Keratinocyte (primary cell): ENCODE results near the gene NRXN2. TPM values are rescaled to one million over a fixed set of nuclear protein-coding genes. Genes with fewer than 3 reads are reported as not detected.

Experiments used
- DNase-seq: peaks from one replicate; pipeline ENCODE4 v3.0.0-alpha.2; 2011; ENCODE audit warnings: low read depth, missing footprints, low spot score
- FAIRE-seq: peaks from 2 replicates; lab custom pipeline; 2011; peaks lifted over from hg19 to GRCh38; lab: Jason Lieb, UNC
- H2AFZ ChIP-seq: 2 replicates; pipeline ENCODE4 v1.6.0; 2012; ENCODE audit warnings: low read length, control low read depth, inconsistent platforms; ENCODE audit not compliant: control insufficient read depth
- H3K27ac ChIP-seq: 2 replicates; pipeline ENCODE4 v1.5.1; 2011; ENCODE audit warnings: low read length; ENCODE audit not compliant: control insufficient read depth, insufficient read depth
- H3K27me3 ChIP-seq: 3 replicates; pipeline ENCODE4 v1.6.0; 2011; ENCODE audit warnings: low read length; ENCODE audit not compliant: control insufficient read depth, insufficient read depth; ENCODE audit errors: extremely low read depth
- H3K36me3 ChIP-seq, 2 experiments: 2 replicates in 1 of 2; 3 replicates in 1 of 2; pipeline ENCODE4 v1.5.1; 2011; ENCODE audit warnings: low read length in 2 of 2, mild to moderate bottlenecking in 1 of 2; ENCODE audit not compliant: control insufficient read depth in 2 of 2, insufficient read depth in 2 of 2; ENCODE audit errors: extremely low read depth in 1 of 2
- H3K4me1 ChIP-seq: 3 replicates; pipeline ENCODE4 v1.5.1; 2011; ENCODE audit warnings: low read length; ENCODE audit not compliant: control insufficient read depth, insufficient read depth; ENCODE audit errors: extremely low read depth
- H3K4me2 ChIP-seq: 3 replicates; pipeline ENCODE4 v1.6.0; 2011; ENCODE audit warnings: low read depth, low read length; ENCODE audit not compliant: control insufficient read depth, insufficient read depth; ENCODE audit errors: extremely low read depth
- H3K4me3 ChIP-seq, 3 experiments: fragments of 200-600 bp in 1 of 3; sonication (generic) in 1 of 3; 2 replicates in 2 of 3; 3 replicates in 1 of 3; pipeline ENCODE4 v1.5.1; 2011 to 2016; ENCODE audit warnings: low read length in 3 of 3, mild to moderate bottlenecking in 3 of 3, control low read depth in 2 of 3, inconsistent platforms in 1 of 3, low read depth in 1 of 3, mixed read lengths in 1 of 3, mixed run types in 1 of 3, moderate library complexity in 1 of 3; ENCODE audit not compliant: control insufficient read depth in 2 of 3, insufficient read depth in 2 of 3; ENCODE audit errors: extremely low read depth in 1 of 3
- H3K79me2 ChIP-seq: 2 replicates; pipeline ENCODE4 v1.6.0; 2012; ENCODE audit warnings: low read length; ENCODE audit not compliant: control insufficient read depth, insufficient read depth
- H3K9ac ChIP-seq: 3 replicates; pipeline ENCODE4 v1.6.0; 2011; ENCODE audit warnings: low read length; ENCODE audit not compliant: control insufficient read depth, insufficient read depth; ENCODE audit errors: extremely low read depth
- H3K9me1 ChIP-seq: 3 replicates; pipeline ENCODE4 v1.6.0; 2011; ENCODE audit warnings: low read length; ENCODE audit not compliant: control insufficient read depth, insufficient read depth; ENCODE audit errors: extremely low read depth
- H3K9me3 ChIP-seq: 2 replicates; pipeline ENCODE4 v1.5.1; 2012; ENCODE audit warnings: low read depth, low read length; ENCODE audit not compliant: control insufficient read depth
- H4K20me1 ChIP-seq: 3 replicates; pipeline ENCODE4 v1.6.0; 2011; ENCODE audit warnings: low read length; ENCODE audit not compliant: control insufficient read depth, insufficient read depth; ENCODE audit errors: extremely low read depth
- EZH2 ChIP-seq: IDR thresholded peaks from one replicate; pipeline ENCODE4 v1.6.1; 2012; ENCODE audit warnings: inconsistent platforms, mild to moderate bottlenecking, low read length, moderate library complexity
- dilution Hi-C: fragments of 300-500 bp; cut with MboI; formaldehyde crosslinking; loops from one replicate; pipeline ENCODE4 v1.7.0; 2020; ENCODE audit warnings: low sequenced_read_pairs; ENCODE audit not compliant: extremely low pct_ligation_motif_present
- polyA plus RNA-seq, 5 experiments: library from polyadenylated mRNA; depleted of rRNA in 3 of 5; stranded (reverse) in 3 of 5; stranded (forward) in 1 of 5; unstranded in 1 of 5; fragments of >200 nt; gene quantifications; 1 replicate in 1 of 5; 2 replicates in 3 of 5; 3 replicates in 1 of 5; pipeline versions ENCODE4 v1.2.1 to v1.2.3, GENCODE V29; 2011 to 2012; ENCODE audit warnings: missing spikeins in 2 of 5, low read depth in 1 of 5, low replicate concordance in 1 of 5
- TF ChIP-seq, protein P1 (sequence below), 3 experiments: IDR thresholded peaks in 1 of 3; conservative IDR thresholded peaks in 1 of 3; optimal IDR thresholded peaks in 1 of 3; 2 replicates in 2 of 3; 3 replicates in 1 of 3; pipeline versions ENCODE3 to v1.5.1; 2011; ENCODE audit warnings: low read length in 3 of 3, mild to moderate bottlenecking in 3 of 3, moderate library complexity in 2 of 3, control low read depth in 1 of 3, inconsistent platforms in 1 of 3; ENCODE audit not compliant: insufficient read depth in 2 of 3; ENCODE audit errors: extremely low read depth in 1 of 3

NRXN2 gene
- polyA plus RNA-seq, 1 donor (not counting 4 experiments of a cell fraction or from before 2014, with no cell fraction given): not detected

DNA sequence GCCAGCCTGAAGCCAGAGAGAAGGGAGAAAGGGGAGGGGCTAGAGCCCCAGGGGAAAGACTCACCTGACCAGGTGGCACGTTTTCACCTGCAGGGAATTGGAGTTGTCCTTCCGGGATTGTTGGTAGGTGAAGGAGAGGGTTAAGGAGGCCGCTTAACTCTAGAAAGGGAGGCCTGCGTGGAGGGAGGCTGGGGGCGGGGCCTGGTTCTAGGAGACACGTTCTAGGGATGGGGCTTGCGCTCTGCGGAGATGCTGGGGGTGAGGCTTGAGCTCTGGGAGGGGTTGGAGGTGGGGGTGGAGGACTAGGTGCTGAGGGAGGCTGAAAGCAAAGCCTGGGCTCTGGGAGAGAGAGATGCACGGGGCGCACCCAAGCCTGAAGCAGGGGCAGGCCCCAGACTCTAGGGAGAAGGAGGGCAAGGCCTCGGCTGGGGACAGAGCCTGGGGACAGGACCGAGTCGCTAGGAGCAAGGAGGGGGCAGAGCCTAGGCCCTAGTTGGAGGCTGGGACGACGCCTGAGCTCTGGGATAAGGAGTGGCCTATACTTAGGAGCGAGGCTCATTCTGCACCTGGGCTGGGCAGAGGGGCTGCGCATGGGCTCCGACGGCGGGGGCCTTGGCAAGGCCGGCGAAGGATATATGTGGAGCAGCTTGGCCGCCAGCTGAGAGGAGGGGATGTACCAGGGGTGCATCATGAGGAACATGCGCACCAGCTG, 18.5 kb upstream of the NRXN2 start:
- Histone ChIP-seq H3K9me3 (no peaks in the 10 kb centered on the region), H3K9ac (no peak overlapping the region), H4K20me1 (no peaks in the 10 kb centered on the region), H2AFZ (no peak overlapping the region), H3K4me3 (no peak overlapping the region), H3K27me3 (peaks cover 74% of the 10 kb centered on the region), H3K4me2 (no peak overlapping the region), H3K27ac (no peak overlapping the region), H3K36me3 (no peaks in the 10 kb centered on the region), H3K9me1 (no peaks in the 10 kb centered on the region), H3K4me1 (peaks cover 21% of the 10 kb centered on the region), H3K79me2 (no peaks in the 10 kb centered on the region)
- dilution Hi-C loops: no loop called here
- DNase-seq (no peak), FAIRE-seq (no peak)
- TF ChIP-seq, protein P1, sequence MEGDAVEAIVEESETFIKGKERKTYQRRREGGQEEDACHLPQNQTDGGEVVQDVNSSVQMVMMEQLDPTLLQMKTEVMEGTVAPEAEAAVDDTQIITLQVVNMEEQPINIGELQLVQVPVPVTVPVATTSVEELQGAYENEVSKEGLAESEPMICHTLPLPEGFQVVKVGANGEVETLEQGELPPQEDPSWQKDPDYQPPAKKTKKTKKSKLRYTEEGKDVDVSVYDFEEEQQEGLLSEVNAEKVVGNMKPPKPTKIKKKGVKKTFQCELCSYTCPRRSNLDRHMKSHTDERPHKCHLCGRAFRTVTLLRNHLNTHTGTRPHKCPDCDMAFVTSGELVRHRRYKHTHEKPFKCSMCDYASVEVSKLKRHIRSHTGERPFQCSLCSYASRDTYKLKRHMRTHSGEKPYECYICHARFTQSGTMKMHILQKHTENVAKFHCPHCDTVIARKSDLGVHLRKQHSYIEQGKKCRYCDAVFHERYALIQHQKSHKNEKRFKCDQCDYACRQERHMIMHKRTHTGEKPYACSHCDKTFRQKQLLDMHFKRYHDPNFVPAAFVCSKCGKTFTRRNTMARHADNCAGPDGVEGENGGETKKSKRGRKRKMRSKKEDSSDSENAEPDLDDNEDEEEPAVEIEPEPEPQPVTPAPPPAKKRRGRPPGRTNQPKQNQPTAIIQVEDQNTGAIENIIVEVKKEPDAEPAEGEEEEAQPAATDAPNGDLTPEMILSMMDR (optimal IDR thresholded peaks at IDR 0.05 in 1 of 3, IDR thresholded peaks at IDR 0.05 in 1 of 3, conservative IDR thresholded peaks at IDR 0.05 in 1 of 3; ENCODE audit: extremely low read depth in 1 of 3, insufficient read depth in 2 of 3, low read length in 3 of 3): no peak
- TF ChIP-seq EZH2: peak; percentile 20

DNA sequence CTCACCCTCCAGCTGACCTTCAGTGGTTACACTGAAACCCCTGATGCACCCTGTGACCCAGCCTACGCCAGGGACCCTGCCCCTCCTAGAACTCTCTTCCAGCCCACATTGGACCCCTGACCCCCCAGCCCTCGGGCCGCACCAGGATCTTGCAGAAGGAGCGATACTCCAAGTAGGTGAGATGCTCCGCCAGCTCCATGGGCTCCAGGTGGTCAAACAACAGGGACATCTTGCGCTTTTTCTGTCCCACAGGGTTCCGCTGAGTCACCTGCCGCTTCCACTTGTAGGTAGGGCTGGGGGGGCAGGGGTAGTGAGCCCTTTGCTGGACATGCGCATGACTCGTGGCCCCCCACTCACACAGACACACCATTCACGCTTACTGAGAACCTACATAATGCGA, 16.9 kb upstream of the NRXN2 start:
- Histone ChIP-seq H3K4me2 (no peak overlapping the region), H3K4me3 (no peak overlapping the region), H3K4me1 (peaks cover 17% of the 10 kb centered on the region), H3K79me2 (no peaks in the 10 kb centered on the region), H3K9me1 (no peaks in the 10 kb centered on the region), H3K27ac (no peak overlapping the region), H4K20me1 (no peaks in the 10 kb centered on the region), H3K27me3 (peaks cover 65% of the 10 kb centered on the region), H3K9me3 (no peaks in the 10 kb centered on the region), H3K9ac (no peak overlapping the region), H3K36me3 (no peaks in the 10 kb centered on the region), H2AFZ (no peak overlapping the region)
- dilution Hi-C loops: no loop called here
- no peak for TF ChIP-seq EZH2
- TF ChIP-seq, protein P1 (optimal IDR thresholded peaks at IDR 0.05 in 1 of 3, IDR thresholded peaks at IDR 0.05 in 1 of 3, conservative IDR thresholded peaks at IDR 0.05 in 1 of 3; ENCODE audit: extremely low read depth in 1 of 3, insufficient read depth in 2 of 3, low read length in 3 of 3): no peak
- no peak for DNase-seq
- no peak for FAIRE-seq
